Erythroblast (primary cell): ENCODE data around the gene CASZ1.

Experiments used
- GATA1 ChIP-seq: IDR thresholded peaks from 2 replicates; pipeline ENCODE4 v1.6.1; 2011; ENCODE audit warnings: low read depth, mild to moderate bottlenecking, control low read depth, low read length, moderate library complexity
- POLR2A ChIP-seq: IDR thresholded peaks from 2 replicates; pipeline ENCODE4 v1.6.1; 2011; ENCODE audit warnings: mild to moderate bottlenecking, low read length

- no peak for TF ChIP-seq GATA1
- no peak for TF ChIP-seq POLR2A
Measured at GRCh38 chr1:10814976-10815857, 18.8 kb upstream of the CASZ1 start.
